Natural killer cell (primary cell): ENCODE data around the gene DNAJB1. TPM values are rescaled to one million over a fixed set of nuclear protein-coding genes. Genes with fewer than 3 reads are reported as not detected.

Experiments used
- ATAC-seq, 3 donors: fragments of 150-1000 bp in 2 of 3; fragments of 200-7000 bp in 1 of 3; cut with Tn5 transposase; 1 replicate in 1 of 3; 2 replicates in 2 of 3; pipeline ENCODE4 v1.10.0; 2021; ENCODE audit warnings: mild to moderate bottlenecking in 2 of 3, moderate library complexity in 2 of 3
- DNase-seq, 2 donors: peaks; one replicate each; pipeline versions ENCODE4 v3.0.0 to v3.0.0-alpha.2; 2013 to 2021; ENCODE audit warnings: mixed read lengths in 1 of 2
- H3K27ac ChIP-seq: one replicate; pipeline ENCODE4 v1.5.1; 2013; ENCODE audit warnings: mild to moderate bottlenecking, low read length
- H3K27me3 ChIP-seq: one replicate; pipeline ENCODE4 v1.6.1; 2013; ENCODE audit warnings: low read length; ENCODE audit not compliant: control insufficient read depth, insufficient read depth
- H3K36me3 ChIP-seq: one replicate; pipeline ENCODE4 v1.6.1; 2013; ENCODE audit warnings: low read length; ENCODE audit not compliant: control insufficient read depth, insufficient read depth
- H3K4me1 ChIP-seq: one replicate; pipeline ENCODE4 v1.6.1; 2013; ENCODE audit warnings: low read length; ENCODE audit not compliant: control insufficient read depth, insufficient read depth
- H3K4me3 ChIP-seq: one replicate; pipeline ENCODE4 v1.5.1; 2013; ENCODE audit warnings: low read length
- H3K9me3 ChIP-seq: one replicate; pipeline ENCODE4 v1.6.1; 2013; ENCODE audit warnings: low read length; ENCODE audit not compliant: control insufficient read depth, insufficient read depth
- H3K27ac Mint-ChIP-seq, 2 donors: one replicate each; pipeline ENCODE4 v1.8.0; 2022; ENCODE audit warnings: mild to moderate bottlenecking in 2 of 2, mixed read lengths in 2 of 2, moderate library complexity in 1 of 2
- H3K27me3 Mint-ChIP-seq, 2 donors: one replicate each; pipeline ENCODE4 v1.8.0; 2022; ENCODE audit warnings: low read depth in 2 of 2, mixed read lengths in 2 of 2
- H3K36me3 Mint-ChIP-seq: one replicate; pipeline ENCODE4 v1.8.0; 2022; ENCODE audit warnings: mixed read lengths
- H3K4me1 Mint-ChIP-seq, 2 donors: one replicate each; pipeline ENCODE4 v1.8.0; 2022; ENCODE audit warnings: mixed read lengths in 2 of 2
- H3K4me3 Mint-ChIP-seq: one replicate; pipeline ENCODE4 v1.8.0; 2022; ENCODE audit warnings: mild to moderate bottlenecking, moderate library complexity, mixed read lengths
- H3K9me3 Mint-ChIP-seq, 2 donors: one replicate each; pipeline ENCODE4 v1.8.0; 2022; ENCODE audit warnings: mixed read lengths in 2 of 2
- WGBS: methylation state at CpG from one replicate; pipeline ENCODE4 v1.1.7; 2013; ENCODE audit warnings: missing lambda C conversion rate; ENCODE audit not compliant: insufficient coverage; 5-methylcytosine and 5-hydroxymethylcytosine counted together
- intact Hi-C: fragments of 100-400 bp; cut with micrococcal nuclease; formaldehyde crosslinking; loops from one replicate; pipeline ENCODE4 v1.14.2; 2022
- total RNA-seq, 4 donors: library from RNA; stranded (reverse); fragments of 120-200 nt in 1 of 4; gene quantifications; one replicate each; pipeline versions ENCODE4 v1.2.3 to v1.2.4, GENCODE V29; 2013 to 2022
- TF ChIP-seq, protein P1 (sequence below): fragments of 200-600 bp; IDR thresholded peaks from one replicate; pipeline ENCODE4 v1.8.0; 2022; ENCODE audit warnings: antibody characterized with exemption

DNAJB1 gene
- total RNA-seq, 3 donors from 2014 or later (not counting 1 experiment from before 2014, with no cell fraction given): 148 to 238 (median 192) TPM

DNA sequence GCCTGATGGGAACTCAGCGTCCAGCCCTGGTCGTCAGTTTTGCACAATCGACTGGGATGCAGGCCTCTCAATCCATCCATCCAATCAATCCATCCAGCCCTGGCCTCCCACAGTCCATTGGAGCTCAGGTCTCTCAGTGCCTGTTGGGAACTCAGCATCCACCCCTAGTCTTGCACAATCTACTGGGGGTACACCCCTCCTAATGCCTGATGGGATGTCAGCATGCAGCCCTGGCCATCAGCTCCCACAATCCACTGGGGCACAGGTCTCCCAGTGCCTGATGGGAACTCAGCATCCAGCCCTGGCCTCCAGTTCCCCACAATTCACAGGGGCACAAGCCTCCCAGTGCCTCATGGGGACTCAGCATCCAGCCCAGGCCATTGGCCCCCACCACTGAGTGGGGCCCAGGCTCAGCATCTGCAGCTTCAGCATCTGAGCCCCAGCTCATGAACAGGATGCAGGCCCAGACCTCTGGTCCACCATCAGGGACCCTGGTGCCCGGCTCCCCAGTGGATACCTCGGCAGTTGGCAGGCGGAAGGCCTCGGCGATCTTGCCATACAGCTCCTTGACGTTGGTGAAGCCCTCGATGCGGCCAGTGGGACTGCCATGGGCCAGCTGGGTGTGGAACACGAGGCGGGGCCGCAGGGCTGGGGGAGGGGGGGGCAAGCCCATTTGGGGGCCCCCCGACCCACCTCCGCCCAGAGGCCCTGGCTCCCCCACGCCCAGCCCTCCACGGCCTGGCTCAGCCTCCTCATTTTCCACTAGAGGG is 35.8 kb downstream of the DNAJB1 start:
- Mint-ChIP-seq H3K27me3 (no peaks in the 10 kb centered on the region), H3K4me1 (peaks cover 6 to 14% of the 10 kb centered on the region in 2 donors), H3K4me3 (no peak overlapping the region), H3K27ac (no peak overlapping the region), H3K36me3 (no peaks in the 10 kb centered on the region), H3K9me3 (no peaks in the 10 kb centered on the region)
- peaks cover 13% of the 10 kb centered on the region for H3K36me3 ChIP-seq
- H3K4me3 ChIP-seq: no peak overlapping the region
- H3K9me3 ChIP-seq: no peaks in the 10 kb centered on the region
- DNase-seq: no peak
- no peak for ATAC-seq
- H3K27ac ChIP-seq: no peak overlapping the region
- WGBS: 95% methylated on average over 18 of the region's 18 CpGs
- TF ChIP-seq, protein P1, sequence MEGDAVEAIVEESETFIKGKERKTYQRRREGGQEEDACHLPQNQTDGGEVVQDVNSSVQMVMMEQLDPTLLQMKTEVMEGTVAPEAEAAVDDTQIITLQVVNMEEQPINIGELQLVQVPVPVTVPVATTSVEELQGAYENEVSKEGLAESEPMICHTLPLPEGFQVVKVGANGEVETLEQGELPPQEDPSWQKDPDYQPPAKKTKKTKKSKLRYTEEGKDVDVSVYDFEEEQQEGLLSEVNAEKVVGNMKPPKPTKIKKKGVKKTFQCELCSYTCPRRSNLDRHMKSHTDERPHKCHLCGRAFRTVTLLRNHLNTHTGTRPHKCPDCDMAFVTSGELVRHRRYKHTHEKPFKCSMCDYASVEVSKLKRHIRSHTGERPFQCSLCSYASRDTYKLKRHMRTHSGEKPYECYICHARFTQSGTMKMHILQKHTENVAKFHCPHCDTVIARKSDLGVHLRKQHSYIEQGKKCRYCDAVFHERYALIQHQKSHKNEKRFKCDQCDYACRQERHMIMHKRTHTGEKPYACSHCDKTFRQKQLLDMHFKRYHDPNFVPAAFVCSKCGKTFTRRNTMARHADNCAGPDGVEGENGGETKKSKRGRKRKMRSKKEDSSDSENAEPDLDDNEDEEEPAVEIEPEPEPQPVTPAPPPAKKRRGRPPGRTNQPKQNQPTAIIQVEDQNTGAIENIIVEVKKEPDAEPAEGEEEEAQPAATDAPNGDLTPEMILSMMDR: no peak
- intact Hi-C loops: no loop called here
- H3K27me3 ChIP-seq: no peaks in the 10 kb centered on the region
- H3K4me1 ChIP-seq: peaks cover 20% of the 10 kb centered on the region

DNA sequence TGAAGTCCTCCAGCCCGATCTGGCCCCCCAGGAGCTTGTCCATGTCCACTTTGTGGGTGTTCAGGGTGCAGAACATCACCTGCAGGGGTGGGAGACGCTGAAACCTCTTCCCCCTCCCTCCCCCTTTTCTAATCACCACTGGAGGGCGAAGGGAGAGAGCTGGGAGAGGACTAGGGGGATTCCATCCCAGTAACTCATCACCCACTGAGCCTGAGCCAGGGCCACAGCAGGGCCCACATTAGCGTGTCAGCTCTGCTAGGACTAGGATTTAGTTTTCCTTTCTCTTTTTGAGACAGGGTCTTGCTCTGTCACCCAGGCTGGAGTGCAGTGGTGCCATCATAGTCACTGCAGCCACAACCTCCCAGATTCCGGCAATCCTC is 37.5 kb downstream of the DNAJB1 start:
- Mint-ChIP-seq H3K4me3 (no peak overlapping the region), H3K9me3 (no peaks in the 10 kb centered on the region), H3K27me3 (no peaks in the 10 kb centered on the region), H3K36me3 (no peaks in the 10 kb centered on the region), H3K27ac (no peak overlapping the region), H3K4me1 (peaks cover 12 to 20% of the 10 kb centered on the region in 2 donors)
- WGBS: 88% methylated on average over 4 of the region's 5 CpGs
- H3K4me1 ChIP-seq: peaks cover 32% of the 10 kb centered on the region
- intact Hi-C loops: no loop called here
- peaks cover 13% of the 10 kb centered on the region for H3K36me3 ChIP-seq
- no peak overlapping the region for H3K4me3 ChIP-seq
- TF ChIP-seq, protein P1: no peak
- H3K27ac ChIP-seq: no peak overlapping the region
- no peaks in the 10 kb centered on the region for H3K27me3 ChIP-seq
- ATAC-seq (no peak), DNase-seq (peak in 1 of 2 donors; percentile 26)
- H3K9me3 ChIP-seq: no peaks in the 10 kb centered on the region

DNA sequence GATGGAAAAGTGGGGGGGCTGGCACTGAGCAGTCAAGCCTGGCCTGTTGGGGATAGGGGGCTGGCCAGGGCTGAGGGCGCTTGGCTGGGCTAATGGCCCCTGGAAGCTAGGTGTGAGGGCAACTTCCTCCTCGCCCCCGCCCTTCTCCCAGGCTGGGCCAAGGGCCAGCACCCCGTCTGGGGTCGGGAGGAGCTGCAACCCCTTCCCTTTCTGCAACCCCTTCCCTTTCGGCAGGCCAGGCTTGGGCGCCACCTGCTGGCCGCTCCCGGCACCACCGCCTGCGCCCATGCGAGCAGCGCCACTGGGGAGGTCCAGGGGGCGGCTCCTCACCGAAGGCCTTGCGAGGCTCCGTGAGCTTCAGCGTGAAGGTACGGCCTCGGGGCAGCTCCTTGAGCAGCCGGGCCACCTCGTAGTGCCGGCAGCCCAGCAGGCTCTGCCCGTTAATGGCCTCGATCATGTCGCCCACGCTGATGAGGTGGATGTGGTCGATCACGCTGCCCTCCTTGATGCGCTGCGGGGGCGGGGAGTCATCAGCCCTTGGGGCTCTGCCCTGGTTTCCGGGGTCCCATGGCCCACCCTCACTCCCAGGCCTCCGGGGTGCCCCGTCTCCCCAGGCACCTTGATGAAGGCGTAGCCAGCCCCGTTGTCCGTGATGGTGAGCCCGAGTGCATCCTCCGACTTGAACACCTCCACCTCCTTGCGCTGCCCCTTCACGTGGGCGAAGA is 38.1 kb downstream of the DNAJB1 start:
- TF ChIP-seq, protein P1: peak; percentile 94
- H3K4me1 ChIP-seq: peaks cover 37% of the 10 kb centered on the region
- Mint-ChIP-seq H3K4me1 (peaks cover 12 to 26% of the 10 kb centered on the region in 2 donors), H3K4me3 (no peak overlapping the region), H3K36me3 (no peaks in the 10 kb centered on the region), H3K27ac (no peak overlapping the region), H3K27me3 (no peaks in the 10 kb centered on the region), H3K9me3 (no peaks in the 10 kb centered on the region)
- H3K27ac ChIP-seq: no peak overlapping the region
- H3K9me3 ChIP-seq: no peaks in the 10 kb centered on the region
- peak in 2 of 3 donors; percentile 30 to 49 for ATAC-seq
- H3K4me3 ChIP-seq: no peak overlapping the region
- H3K27me3 ChIP-seq: no peaks in the 10 kb centered on the region
- WGBS: 52% methylated on average over 43 of the region's 43 CpGs
- intact Hi-C loops: loop anchor here (5.0 to 10.0 kb wide), 2 partner anchors 343 to 595 kb away; partner anchors contain the start of gene ASF1B
- H3K36me3 ChIP-seq: peaks cover 13% of the 10 kb centered on the region
- DNase-seq: peak; percentile 80 to 81
